Panc1 (cell line): Measurements from ENCODE around the gene CD44.

Experiments
- POLR2AphosphoS5 ChIP-seq: IDR thresholded peaks from 2 replicates; pipeline ENCODE4 v1.6.1; 2012; ENCODE audit warnings: mild to moderate bottlenecking, low read depth, low read length, moderate library complexity
- REST ChIP-seq, 2 experiments: IDR thresholded peaks; 2 replicates each; pipeline ENCODE4 v1.6.1; 2011 to 2012; ENCODE audit warnings: low read depth in 2 of 2, control low read depth in 1 of 2, low read length in 1 of 2, mild to moderate bottlenecking in 1 of 2, moderate library complexity in 1 of 2; ENCODE audit not compliant: insufficient read depth in 1 of 2
- SIN3A ChIP-seq: IDR thresholded peaks from 2 replicates; pipeline ENCODE4 v1.6.1; 2012; ENCODE audit warnings: low read depth, mild to moderate bottlenecking, low read length, moderate library complexity, borderline replicate concordance; ENCODE audit not compliant: insufficient read depth
- TCF7L2 ChIP-seq: IDR thresholded peaks from 2 replicates; pipeline ENCODE4 v1.6.1; 2011; ENCODE audit warnings: mild to moderate bottlenecking, low read depth, low read length, inconsistent platforms
- TF ChIP-seq, protein P1 (sequence below): fragments of 450-650 bp; IDR thresholded peaks from 2 replicates; pipeline ENCODE4 v1.5.1; 2017; ENCODE audit warnings: mild to moderate bottlenecking

DNA sequence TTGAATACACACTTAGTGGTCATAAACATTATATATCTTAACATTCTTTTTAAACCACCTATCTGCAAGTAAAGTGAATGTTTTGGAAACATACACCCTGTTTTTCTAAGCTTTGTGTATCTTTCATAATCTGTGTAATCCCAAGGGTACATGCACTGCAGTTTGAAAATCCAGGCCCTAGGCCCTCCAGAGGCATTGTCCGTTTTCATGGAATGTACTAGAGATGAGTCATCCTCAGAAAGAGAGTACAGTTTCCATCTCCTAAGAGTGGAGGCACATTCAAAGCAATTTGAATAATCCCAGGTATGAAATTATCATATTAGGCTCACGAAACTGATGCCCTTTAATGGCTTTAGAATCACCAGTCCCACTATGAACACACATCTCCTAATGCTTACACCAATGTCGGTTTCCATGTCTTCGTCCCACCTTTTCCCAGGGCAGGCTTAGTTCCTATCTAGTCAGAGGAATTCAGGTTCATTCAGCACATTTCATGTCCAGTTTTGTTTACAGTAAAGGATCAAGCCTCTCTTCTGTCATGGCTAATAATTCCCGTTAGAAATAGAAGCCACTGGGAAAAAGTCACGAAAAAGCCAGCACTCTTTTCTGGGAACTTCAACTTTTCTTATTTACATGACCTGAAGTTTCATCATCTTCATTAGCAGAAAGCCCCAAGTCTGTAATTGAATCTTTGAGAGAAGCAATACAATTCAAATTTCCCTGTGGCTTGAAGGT is 39.5 kb upstream of the CD44 start:
- TF ChIP-seq, protein P1, sequence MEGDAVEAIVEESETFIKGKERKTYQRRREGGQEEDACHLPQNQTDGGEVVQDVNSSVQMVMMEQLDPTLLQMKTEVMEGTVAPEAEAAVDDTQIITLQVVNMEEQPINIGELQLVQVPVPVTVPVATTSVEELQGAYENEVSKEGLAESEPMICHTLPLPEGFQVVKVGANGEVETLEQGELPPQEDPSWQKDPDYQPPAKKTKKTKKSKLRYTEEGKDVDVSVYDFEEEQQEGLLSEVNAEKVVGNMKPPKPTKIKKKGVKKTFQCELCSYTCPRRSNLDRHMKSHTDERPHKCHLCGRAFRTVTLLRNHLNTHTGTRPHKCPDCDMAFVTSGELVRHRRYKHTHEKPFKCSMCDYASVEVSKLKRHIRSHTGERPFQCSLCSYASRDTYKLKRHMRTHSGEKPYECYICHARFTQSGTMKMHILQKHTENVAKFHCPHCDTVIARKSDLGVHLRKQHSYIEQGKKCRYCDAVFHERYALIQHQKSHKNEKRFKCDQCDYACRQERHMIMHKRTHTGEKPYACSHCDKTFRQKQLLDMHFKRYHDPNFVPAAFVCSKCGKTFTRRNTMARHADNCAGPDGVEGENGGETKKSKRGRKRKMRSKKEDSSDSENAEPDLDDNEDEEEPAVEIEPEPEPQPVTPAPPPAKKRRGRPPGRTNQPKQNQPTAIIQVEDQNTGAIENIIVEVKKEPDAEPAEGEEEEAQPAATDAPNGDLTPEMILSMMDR, result no peak
- TF ChIP-seq TCF7L2, result no peak
- no peak for TF ChIP-seq POLR2AphosphoS5
- TF ChIP-seq REST (IDR thresholded peaks at IDR 0.05; ENCODE audit: insufficient read depth in 1 of 2, low read depth in 2 of 2, low read length in 1 of 2), result no peak
- no peak for TF ChIP-seq SIN3A
